GM23338 (cell line): ENCODE measurements around the gene SLC37A1.

Experiments
- CTCF ChIP-seq, 2 experiments: fragments of 200-600 bp in 1 of 2; sonication (generic) in 1 of 2; conservative IDR thresholded peaks; 2 replicates each; pipeline versions ENCODE4 v1.5.1 to v1.6.1; 2016 to 2017; ENCODE audit warnings: antibody characterized with exemption in 2 of 2, low read depth in 2 of 2, mild to moderate bottlenecking in 2 of 2, moderate library complexity in 1 of 2
- REST ChIP-seq: IDR thresholded peaks from one replicate; pipeline ENCODE4 v1.6.1; 2018; ENCODE audit warnings: antibody characterized with exemption; ENCODE audit not compliant: unreplicated experiment

DNA sequence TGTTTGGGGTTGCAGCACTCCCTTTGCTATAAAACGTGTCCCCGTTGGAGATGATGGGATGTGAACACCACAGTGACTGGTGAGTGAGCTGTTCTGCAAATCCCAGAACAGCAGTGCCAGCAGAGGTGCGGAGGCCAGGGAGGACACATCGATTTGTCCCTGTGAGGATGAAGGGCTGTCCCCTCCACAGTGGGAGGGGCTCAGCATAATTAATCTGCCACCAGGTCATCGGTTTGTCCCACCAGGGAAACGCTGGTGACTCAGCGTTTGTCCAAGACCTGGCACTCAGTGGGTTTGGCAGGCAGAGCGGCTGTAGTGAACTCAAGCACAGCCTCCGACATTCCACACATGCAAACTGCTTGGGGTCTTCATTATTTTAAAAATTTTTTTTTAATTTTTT is 117.0 kb downstream of the SLC37A1 start:
- TF ChIP-seq REST (no peak), CTCF (conservative IDR thresholded peaks at IDR 0.05; ENCODE audit: low read depth in 2 of 2) (no peak)
